DOHH2 (cell line): ENCODE measurements around the gene DHRS12.

Experiments
- EZH2phosphoT487 ChIP-seq: fragments of 200-600 bp; sonication (generic); IDR thresholded peaks from 2 replicates; pipeline ENCODE4 v1.6.1; 2017; ENCODE audit warnings: borderline replicate concordance, mild to moderate bottlenecking, antibody characterized with exemption, low read length, moderate library complexity, mixed read lengths
- TF ChIP-seq, protein P1 (sequence below): fragments of 200-600 bp; sonication (generic); IDR thresholded peaks from one replicate; pipeline ENCODE4 v1.5.1; 2014; ENCODE audit warnings: antibody characterized with exemption, mild to moderate bottlenecking, low read depth, low read length; ENCODE audit not compliant: poor library complexity, severe bottlenecking

DNA sequence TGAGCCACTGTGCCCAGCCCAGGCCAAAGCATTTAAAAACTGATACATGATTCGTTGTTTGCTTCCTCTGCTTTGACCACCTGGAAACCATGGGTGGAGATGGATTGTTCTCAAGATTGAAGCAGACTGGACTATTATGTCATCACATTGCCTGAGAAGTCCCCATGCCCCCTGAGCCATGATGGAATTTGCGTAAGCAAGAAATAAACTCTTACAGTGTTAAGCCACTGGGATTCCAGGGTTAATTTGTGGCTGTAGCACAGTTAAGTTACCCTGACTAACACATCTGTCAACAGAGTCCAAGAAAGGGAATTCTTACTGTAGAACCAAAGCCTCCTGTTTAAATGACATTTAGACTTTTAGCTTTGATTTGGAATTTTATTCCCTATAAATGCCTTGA lies 19.4 kb upstream of the DHRS12 start:
- TF ChIP-seq, protein P1, sequence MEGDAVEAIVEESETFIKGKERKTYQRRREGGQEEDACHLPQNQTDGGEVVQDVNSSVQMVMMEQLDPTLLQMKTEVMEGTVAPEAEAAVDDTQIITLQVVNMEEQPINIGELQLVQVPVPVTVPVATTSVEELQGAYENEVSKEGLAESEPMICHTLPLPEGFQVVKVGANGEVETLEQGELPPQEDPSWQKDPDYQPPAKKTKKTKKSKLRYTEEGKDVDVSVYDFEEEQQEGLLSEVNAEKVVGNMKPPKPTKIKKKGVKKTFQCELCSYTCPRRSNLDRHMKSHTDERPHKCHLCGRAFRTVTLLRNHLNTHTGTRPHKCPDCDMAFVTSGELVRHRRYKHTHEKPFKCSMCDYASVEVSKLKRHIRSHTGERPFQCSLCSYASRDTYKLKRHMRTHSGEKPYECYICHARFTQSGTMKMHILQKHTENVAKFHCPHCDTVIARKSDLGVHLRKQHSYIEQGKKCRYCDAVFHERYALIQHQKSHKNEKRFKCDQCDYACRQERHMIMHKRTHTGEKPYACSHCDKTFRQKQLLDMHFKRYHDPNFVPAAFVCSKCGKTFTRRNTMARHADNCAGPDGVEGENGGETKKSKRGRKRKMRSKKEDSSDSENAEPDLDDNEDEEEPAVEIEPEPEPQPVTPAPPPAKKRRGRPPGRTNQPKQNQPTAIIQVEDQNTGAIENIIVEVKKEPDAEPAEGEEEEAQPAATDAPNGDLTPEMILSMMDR = no peak
- TF ChIP-seq EZH2phosphoT487 = no peak
